GM10266 (cell line): ENCODE data around the gene ZCWPW1.
"Not testable (repeated sequence)": the region's sequence is repeated elsewhere in the genome, so short reads cannot be mapped to it uniquely, and the experiment has no call there.

Experiments used
- DNase-seq: peaks from one replicate; pipeline ENCODE4 v3.0.0; 2012; ENCODE audit errors: extremely low spot score
- CTCF ChIP-seq: IDR thresholded peaks from 2 replicates; pipeline ENCODE4 v1.5.1; 2012; ENCODE audit warnings: mild to moderate bottlenecking, low read depth; ENCODE audit not compliant: control insufficient read depth, insufficient read depth; ENCODE audit errors: missing control alignments

ZCWPW1 gene

DNA sequence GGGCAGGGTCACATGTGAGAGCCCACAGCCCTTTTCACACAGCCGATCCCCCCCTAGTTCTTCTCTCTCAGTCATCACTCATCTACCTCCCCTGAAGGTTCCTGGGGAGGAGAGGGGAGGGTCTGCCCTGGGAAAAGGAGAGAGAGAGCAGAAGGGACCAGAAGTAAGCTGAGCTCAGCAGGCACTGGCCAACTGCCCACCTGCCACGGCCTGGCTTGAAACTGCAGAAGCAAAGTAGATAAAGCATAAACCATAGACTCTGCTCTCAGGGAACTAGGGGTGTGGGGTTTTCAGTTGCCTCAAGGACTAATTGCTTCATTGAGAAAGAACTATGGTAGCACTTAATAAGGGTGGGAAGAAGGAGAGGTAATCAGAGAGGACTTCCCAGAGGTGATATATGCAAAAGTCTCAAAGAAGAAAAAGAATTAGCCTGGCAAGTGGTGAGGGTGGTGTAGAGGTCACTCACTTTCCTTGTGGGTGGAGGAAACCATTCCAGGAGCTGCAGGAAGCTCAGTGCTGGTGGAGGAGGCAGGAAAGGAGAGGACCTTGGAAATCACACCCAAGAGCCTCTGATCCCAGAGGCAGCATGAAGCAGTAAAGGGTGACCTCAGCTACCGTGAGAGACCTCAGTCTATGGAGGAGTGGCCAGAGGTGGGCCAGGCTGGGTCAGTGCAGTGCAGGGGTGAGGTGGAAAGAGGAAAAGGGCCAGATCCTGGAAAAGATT, 38.1 kb downstream of the ZCWPW1 start:
- no peak for TF ChIP-seq CTCF
- no peak for DNase-seq

- no peak for TF ChIP-seq CTCF
- no peak for DNase-seq
Measured at GRCh38 chr7:100389437-100390088, 38.9 kb downstream of the ZCWPW1 start.

DNA sequence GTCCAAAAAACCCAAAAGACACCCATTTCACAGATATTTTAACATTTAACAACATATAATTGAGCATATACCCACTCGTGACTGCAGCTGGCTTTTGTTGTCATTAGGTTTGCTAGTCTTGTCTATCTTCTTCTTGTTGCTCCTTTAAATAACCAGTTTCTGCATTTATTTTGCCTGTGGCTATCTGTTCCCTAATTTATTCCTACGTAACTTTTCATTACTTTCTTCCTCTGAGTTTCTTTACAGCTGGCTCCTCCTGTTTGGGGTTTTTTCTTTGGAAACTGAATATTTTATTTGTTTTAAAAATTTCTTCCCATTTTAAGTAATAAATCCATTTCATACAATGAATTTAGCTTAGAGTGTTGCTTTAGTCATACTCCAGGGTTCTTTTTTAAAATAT, 40.8 kb downstream of the ZCWPW1 start:
- no peak for TF ChIP-seq CTCF
- no peak for DNase-seq

DNA sequence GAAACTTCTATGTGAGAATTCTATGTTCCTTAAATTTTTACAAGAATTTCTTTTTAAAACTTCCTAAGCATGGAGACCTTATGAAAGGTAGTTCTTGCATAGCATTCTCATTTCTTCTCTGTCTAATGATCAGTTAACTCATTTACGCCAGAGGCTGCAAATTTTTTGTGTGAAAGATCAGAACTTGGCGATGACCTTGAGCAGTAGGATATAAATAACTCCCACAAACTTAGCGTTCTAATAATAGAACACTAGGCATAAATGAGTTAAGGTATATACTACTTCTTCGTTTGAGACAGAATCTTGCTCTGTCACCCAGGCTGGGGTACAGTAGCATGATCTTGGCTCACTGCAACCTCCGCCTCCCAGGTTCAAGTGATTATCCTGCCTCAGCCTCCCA, 41.6 kb downstream of the ZCWPW1 start:
- TF ChIP-seq CTCF: no peak
- no peak for DNase-seq

GRCh38 chr7:100384628-100385294, 43.7 kb downstream of the ZCWPW1 start:
- no peak for TF ChIP-seq CTCF
- DNase-seq: no peak

DNA sequence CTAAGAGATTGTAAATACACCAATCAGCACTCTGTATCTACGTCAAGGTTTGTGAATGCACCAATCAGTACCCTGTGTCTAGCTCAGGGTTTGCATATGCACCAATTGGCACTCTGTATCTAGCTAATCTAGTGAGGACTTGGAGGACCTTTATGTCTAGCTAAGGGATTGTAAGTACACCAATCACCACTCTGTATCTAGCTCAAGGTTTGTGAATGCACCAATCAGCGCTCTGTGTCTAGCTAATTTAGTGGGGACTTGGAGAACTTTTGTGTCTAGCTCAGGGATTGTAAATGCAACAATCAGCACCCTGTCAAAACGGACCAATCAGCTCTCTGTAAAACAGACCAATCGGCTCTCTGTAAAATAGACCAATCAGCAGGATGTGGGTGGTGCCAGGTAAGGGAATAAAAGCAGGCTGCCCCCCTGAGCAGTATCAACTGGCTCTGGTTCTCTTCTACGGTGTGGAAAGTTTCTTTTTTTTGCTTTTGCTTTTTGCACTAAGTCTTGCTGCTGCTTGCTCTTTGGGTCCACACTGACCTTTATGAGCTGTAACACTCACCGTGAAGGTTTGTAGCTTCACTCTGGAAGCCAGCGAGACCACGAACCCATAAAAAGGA, 46.2 kb downstream of the ZCWPW1 start:
- DNase-seq: not testable (repeated sequence)

GRCh38 chr7:100381531-100382233, 46.8 kb downstream of the ZCWPW1 start:
- not testable (repeated sequence) for DNase-seq
